Measurements from ENCODE around the gene LCK.
"Not testable (repeated sequence)": the region's sequence is repeated elsewhere in the genome, so short reads cannot be mapped to it uniquely, and the experiment has no call there.

LCK gene

DNA sequence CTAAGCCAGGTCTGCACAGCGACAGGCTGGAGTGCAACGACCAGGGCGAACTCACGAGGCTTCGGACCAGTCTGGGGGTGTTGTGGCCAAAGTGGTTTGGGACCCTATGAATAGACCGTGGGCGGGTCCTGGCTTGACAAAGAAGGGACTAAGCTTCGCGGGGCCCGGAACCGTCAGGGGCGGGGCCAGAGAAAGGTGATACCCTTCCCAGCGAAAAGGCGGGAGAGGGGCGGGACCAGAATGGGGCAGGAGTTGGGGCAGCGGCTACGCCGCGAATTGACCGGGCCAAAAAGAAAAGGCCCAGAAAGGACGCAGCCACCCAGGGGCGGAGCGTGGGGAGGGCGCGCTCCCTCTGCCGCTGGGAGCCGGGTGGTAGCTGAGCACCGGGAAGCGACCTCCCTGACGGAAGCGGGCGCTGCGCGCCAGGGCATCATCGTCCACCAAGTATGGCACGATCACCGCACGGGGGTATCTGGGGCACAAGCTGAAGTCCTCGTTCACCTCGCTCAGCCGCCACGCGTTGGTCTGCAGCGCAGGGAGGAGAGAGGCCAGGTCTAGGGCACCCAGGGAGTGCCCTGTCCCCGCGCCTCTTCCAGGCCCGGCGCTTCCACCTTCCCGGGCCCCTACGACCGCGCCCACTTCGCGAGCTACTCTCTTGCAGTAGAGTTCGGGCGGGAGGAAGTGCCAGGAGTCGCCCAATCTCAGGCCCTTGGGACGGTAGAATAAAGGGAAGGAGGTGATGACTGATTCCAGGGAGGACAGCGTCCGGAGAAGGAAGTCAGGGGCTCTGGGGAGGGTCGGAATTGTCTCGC, 10.7 kb upstream of the LCK start:
- no peak for DNase-seq

DNA sequence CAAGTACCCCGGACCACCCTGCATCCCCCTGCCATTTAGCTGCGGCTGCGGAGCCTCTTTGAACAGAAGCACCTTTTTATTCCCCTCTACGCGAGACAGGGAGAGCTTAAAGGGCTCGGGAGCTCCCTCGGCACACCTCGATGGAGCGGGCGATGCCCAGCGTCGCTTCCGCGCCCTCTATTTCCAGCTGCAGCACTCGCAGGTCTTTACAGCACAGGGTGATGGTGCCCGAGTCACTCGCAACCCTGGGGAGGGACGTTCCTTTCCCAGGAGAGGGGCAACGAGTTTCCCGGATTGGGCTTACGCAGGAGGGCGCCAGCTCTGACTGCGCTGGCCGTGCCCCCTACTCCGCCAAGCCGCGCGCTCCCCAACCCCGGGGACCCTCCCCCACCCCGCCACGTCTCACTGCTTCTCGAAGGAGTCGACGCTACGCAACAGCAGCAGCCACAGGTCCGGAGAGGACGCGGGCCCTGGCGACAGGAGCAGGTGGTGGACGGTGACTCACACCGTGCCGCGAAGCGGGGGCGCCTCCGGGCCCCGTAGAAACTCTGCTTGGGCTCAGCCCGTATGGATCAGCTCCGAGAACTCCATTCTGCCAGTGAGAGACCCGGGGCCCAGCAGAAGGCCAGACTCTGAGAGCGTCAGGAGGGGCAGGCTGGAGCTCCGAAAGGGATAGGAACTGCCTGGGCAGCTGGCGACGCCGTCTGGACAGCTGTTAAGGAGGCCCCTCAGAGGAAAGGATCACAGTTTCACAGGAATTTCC, 9.9 kb upstream of the LCK start:
- no peak for DNase-seq

DNA sequence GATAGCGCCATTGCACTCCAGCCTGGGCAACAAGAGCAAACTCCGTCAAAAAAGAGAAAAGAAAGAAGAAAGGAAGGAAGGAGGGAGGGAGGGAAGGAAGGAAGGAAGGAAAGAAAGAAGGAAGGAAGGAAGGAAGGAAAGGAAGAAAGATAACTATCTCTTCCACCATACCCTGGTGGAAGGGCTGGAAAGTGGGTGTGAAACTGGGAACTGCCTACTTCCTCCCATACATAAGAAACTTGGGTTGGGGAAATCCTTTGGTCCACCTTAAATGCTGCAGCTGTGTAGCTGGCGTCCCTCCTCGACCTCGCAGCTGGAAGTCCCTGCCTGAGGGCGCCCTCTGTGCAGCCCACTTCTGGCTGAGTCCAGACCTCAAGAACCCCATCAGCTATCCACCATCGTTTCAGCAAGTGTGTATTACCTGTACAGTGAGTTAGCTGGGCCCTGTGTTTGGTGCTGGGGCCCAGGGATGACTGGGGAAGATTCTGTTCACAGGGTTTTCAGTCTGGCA, 8.7 kb upstream of the LCK start:
- DNase-seq, result no peak

DNA sequence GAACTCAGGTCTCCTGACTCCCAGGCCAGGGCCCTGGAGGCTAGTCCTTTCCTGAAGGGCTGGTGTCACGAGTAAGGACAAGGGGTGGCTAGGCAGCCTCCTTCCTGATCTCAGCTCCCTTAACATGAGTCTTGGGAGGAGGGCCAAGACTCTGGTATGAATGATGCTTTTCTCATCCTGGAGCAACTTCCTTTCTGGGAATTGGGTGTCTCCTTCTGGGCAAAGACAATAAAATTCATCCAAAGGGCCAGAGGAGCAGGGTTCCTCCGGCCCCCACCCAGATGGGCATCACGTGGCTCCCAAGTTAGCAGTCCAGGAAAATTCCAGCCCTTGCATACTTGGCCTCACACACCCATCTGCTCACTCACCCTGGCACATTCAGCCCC, 4.2 kb upstream of the LCK start, which contains the start of gene FAM167B:
FAM167B (plus strand) TSS at position 335 of the 386 bp plus-strand sequence. CDS start 200 bp downstream, outside the sequence.
- DNase-seq, result no peak

DNA sequence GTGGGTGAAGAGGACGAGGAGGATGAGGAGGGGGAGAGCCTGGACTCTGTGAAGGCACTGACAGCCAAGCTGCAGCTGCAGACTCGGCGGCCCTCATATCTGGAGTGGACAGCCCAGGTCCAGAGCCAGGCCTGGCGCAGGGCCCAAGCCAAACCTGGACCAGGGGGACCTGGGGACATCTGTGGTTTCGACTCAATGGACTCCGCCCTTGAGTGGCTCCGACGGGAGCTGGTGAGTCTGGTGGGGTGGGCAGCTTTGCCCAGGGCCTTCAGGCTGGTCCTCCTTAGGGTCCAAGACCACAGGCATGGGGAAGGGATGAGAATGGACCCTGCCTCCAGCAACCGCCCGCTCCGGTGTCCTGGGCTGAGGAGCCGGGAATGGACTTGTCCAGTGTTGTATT, 3.6 kb upstream of the LCK start:
- no peak for DNase-seq

DNA sequence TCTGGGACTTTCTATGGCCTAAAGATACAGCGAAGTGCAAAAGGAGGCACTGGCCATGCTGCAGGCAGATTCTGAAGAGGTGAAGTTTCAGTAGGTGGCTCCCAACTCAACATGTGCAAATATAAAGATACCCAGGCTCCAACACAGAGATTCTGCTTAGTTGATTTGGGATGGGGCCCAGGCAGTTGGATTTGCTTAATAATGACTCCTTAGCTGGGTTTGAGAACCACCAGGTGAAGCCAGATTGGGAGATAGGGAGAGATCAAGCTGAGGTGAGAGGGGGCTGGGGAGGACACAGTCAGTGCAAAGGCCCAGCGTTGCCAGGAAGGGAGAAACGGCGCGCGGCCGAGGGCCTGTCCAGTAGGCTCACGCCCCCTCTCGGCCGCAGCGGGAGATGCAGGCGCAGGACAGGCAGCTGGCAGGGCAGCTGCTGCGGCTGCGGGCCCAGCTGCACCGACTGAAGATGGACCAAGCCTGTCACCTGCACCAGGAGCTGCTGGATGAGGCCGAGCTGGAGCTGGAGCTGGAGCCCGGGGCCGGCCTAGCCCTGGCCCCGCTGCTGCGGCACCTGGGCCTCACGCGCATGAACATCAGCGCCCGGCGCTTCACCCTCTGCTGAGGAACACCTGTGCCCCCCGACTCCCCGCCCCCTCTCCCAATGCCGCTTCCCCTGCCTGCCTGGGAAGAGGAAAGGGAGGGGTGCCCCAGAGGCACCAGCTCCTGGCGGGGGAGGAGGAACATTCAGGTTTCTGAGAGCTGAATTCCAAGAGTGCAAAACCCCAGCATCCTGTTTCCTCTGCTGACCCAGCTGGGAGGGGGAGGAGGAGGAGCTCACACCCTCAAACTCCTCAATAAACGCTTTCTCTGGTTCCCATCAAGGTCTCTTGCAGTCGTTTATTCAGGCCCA, 2.8 kb upstream of the LCK start:
- DNase-seq, result no peak

DNA sequence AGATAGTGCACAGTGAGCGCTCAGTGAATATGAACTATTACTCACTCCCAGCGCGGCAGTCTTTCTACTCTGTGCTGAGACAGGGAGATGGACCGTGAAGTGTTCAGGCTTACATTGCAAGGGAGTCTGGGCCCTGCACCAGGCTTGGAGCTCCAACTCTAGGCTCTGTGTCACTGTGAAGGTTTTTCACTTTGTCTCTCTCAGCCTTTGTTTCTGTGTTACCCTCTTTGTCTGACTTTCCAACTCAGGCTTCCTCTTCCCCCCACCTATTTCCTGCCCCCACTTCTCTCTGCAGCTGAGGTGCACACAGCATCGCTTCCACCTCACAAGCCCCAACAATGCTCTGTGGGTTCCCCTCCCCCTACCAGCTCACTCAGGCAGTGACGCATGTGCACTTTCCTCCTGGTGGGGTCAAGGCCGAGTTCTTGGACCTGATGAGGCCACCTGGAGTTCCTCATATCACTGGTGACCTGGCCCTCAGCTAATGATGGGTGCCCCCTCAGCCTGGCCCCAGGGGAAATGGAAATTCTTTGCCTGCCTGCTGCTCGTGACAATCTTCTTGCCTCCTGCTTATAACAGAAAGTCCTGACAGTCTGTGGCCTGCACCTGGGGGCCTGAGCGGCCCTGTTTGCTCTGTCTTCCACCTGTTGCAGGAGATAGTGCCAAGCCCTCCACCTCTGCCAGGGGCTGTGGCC, 1.1 kb upstream of the LCK start:
- no peak for DNase-seq

DNA sequence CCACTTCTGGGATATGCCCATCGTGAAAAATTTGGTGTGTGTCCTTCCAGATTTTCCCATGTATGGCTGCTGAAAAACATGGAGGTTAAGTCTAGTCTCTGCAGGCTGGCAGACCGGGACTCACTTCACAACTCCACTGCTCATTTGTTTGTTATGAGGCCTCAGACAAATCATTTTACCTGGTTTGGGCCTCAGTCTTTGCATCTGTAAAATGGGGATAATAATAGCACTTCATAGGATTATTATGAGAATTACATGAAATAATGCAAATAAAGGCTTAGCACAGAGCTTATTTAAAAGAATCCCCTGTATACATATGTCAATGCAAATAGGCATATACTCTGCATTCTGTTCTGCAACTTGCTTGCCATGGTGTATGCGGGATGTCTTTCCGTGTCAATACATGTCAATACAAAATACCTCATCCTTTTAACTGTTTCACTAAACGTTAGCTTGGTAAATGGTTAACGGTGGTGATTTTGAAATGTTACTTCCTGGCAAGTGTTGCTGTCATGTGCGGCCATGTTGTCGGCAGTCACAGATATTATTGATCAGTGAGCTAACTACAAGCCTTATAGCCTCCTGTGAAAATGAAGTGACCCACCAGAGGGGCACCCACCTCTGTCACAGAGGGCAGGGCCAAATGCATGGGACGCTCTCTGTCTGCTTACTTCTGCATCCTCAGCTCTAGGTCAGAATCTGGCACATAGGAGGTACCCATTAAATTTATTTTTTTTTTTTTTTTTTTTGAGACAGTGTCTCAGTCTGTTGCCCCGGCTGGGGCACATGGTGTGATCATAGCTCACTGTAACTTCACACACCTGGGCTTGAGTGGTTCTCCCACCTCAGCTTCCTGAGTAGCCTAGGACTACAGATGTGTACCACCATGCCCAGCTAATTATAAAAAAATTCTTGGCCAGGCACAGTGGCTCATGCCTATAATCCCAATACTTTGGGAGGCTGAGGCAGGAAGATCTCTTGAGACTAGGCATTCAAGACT, 4.3 kb downstream of the LCK start:
- DNase-seq, result no peak

DNA sequence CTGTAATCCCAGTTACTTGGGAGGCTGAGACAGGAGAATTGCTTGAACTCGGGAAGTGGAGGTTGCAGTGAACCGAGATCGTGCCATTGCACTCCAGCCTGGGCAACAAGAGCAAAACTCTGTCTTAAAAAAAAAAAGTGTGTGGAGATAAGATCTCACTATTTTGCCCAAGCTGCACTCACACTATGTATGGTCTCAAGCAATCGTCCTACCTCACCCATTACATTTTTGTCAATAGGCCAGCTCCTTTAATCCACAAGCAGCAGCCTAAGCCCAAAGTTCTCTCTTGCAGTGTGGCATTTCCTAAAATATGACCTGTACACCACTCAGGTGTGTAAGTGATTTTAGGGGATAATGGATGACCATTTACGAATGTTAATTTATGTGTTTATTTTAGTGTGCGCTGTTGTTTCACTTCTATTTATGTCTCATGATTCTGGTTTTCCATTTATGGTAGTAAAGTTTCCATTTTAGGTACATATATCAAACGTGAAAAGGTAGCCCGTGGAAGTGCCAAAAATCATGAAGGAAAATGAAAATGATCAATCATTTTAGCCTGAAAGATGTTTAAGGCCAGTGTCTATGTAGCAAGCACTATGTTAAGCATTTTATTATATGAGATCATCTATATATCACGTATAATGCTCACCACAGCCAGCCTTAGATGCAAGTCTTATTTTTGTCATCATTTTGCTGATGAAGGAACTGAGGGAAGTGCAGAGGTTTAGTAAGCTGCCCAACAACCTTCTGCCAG, 5.6 kb downstream of the LCK start:
- no peak for DNase-seq

DNA sequence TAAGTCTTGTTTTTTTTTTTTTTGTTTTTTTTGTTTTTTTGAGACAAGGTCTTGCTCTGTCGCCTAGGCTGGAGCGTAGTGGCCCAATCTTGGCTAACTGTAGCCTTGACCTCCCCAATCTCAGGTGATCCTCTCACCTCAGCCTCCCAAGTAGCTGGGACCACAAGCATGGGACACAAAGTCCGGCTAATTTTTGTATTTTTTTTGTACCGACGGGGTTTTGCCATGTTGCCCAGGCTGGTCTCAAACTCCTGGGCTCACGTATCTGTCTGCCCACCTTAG, 6.1 kb downstream of the LCK start:
- no peak for DNase-seq

DNA sequence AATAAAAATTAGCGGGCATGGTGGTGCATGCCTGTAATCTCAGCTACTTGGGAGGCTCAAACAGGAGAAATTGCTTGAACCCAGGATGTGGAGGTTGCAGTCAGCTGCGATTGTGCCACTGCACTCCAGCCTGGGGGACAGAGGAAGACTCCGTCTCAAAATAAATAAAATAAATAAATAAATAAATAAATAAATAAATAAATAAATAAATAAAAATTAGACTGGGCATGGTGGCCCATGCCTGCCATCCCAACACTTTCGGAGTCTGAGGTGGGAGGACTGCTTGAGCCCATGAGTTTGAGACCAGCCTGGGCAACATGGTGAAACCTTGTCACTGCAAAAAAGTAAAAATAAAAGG, 12.2 kb downstream of the LCK start:
- DNase-seq, result not testable (repeated sequence)

DNA sequence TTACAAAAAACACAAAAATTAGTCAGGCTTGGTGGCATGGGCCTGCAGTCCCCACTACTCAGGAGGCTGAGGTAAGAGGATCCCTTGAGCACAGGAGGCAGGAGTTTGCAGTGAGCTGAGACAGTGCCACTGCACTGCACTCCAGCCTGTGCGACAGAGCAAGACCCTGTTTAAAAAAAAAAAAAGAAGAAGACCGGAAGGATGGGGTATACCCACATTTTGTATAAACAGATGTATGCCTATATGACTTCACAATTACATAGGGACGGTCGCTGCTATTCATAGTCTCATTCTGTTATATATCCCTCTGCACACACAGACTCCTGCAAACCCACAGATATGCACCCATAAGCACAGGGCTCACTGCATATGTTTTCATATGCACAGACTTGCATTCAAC, 12.7 kb downstream of the LCK start:
- no peak for DNase-seq

DNA sequence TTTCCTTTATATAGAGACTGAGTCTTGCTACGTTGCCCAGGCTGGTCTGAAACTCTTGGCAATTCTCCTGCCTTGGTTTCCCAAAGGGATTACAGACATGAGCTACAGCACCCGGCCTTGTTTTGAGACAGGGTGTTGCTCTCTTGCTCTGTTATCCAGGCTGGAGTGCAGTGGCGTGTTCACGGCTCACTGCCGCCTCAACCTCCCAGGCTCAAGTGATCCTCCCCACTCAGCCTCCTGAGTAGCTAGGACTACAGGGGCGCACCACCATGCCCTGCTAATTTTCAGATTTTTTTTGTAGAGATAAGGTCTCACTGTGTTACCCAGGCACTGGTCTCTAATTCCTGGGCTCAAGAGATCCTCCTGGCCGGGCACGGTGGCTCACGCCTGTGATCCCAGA, 14.8 kb downstream of the LCK start:
- DNase-seq, result no peak

DNA sequence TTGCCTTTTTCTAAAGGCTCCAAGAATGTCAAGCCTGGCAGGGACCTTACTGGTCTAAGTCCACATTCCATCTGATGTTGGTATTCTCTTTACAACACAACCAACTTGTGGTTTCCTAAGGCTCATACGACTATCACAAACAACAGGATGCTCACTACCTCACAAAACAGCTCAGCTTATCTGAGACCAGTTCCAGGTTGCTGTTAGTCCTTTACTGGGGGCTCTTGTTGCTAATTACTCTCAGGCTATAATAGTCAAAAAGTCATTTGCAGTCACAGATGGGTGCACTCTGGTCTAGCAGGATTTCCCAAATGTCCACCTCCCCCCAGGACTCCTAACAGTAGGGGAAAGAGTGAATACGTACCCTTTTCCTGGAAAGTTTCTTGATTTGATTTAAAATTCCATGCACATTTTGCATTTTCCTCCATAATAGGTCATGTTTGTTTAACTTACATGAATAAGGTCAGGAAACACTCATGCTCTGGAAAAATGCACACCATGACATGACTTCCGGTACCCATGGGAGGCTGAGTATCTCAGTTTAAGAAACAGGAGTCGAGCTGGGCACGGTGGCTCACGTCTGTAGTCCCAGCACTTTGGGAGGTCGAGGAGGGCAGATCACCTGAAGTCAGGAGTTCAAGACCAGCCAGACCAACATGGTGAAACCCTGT, 16.0 kb downstream of the LCK start:
- no peak for DNase-seq

DNA sequence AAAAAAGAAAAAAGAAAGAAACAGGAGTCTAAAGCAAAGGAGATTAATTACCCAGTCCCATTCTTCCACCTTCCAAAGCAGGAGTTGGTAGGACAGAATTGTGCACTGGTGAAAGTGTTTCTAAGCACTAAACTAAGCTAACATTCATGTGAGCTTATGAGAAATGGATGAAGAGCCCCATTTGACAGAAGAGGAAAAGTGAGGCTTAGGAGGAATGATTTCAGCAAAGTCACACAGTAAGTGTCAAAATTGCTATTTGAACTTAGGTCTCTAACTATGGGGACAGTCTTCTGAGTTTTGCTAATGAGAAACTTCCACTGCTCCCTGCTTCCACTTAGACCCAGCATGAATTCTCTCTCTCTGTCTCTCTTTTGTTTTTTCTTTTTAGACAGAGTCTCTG, 18.7 kb downstream of the LCK start:
- DNase-seq, result no peak

DNA sequence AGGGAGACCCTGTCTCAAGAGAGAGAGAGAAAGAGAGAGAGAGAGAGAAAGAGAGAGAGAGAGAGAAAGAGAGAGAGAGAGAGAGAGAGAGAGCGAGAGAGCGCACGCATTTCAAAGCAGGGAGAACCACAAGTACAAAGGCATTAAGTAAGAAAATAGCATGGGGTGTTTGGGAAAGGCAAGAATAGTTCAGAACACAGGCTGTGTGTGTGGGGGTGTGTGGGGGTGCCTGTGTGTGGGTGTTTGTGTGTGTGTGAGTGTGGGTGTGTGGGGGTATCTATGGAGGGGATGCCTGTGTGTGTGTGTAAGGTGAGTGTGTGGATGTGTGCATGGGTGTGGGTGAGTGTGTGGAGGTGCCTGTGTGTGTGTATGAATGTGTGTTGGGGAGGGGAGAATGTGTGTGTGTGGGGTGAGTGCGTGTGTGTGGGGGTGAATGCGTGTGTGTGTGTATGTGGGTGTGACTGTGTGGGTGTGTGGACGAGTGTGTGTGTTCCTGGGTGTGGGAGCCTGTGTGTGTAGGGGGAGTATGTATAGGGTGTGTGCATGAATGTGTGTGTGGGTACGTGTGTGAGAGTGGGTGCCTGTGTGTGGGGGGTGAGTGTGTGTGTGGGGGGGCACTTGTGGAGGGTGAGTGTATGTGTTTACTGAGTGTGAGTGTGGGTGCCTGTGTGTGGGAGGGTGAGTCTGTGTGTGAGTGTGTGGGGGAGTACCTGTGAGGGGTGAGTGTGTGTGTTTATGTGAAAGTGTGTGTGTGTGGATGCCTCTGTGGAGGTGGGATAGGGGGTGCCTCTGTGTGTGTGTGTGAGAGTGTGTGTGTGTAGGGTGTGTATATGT, 21.7 kb downstream of the LCK start:
- DNase-seq, result no peak

DNA sequence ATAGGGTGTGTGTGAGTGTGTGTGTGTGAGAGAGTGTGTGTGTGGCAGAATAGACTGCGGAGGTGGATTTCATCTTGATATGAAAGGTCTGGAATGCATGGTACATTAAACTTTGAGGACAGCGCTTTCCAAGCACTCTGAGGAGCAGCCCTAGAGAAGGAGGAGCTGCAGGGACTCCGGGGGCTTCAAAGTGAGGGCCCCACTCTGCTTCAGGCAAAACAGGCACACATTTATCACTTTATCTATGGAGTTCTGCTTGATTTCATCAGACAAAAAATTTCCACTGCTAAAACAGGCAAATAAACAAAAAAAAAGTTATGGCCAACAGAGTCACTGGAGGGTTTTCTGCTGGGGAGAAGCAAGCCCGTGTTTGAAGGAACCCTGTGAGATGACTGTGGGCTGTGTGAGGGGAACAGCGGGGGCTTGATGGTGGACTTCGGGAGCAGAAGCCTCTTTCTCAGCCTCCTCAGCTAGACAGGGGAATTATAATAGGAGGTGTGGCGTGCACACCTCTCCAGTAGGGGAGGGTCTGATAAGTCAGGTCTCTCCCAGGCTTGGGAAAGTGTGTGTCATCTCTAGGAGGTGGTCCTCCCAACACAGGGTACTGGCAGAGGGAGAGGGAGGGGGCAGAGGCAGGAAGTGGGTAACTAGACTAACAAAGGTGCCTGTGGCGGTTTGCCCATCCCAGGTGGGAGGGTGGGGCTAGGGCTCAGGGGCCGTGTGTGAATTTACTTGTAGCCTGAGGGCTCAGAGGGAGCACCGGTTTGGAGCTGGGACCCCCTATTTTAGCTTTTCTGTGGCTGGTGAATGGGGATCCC, 22.5 kb downstream of the LCK start:
- DNase-seq, result no peak

DNA sequence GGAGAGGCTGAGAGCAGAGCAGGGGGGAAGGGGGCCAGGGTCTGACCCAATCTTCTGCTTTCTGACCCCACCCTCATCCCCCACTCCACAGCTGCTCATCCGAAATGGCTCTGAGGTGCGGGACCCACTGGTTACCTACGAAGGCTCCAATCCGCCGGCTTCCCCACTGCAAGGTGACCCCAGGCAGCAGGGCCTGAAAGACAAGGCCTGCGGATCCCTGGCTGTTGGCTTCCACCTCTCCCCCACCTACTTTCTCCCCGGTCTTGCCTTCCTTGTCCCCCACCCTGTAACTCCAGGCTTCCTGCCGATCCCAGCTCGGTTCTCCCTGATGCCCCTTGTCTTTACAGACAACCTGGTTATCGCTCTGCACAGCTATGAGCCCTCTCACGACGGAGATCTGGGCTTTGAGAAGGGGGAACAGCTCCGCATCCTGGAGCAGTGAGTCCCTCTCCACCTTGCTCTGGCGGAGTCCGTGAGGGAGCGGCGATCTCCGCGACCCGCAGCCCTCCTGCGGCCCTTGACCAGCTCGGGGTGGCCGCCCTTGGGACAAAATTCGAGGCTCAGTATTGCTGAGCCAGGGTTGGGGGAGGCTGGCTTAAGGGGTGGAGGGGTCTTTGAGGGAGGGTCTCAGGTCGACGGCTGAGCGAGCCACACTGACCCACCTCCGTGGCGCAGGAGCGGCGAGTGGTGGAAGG, 23.7 kb downstream of the LCK start:
- no peak for DNase-seq
